GM21529 (cell line): ENCODE data around the gene FAM163A.
"Not testable (repeated sequence)": the region's sequence is repeated elsewhere in the genome, so short reads cannot be mapped to it uniquely, and the experiment has no call there.

Source experiments
- ATAC-seq: cut with Tn5 transposase; IDR thresholded peaks from one replicate; pipeline ENCODE4 v1.9.1; 2021; ENCODE audit not compliant: unreplicated experiment

The FAM163A gene

DNA sequence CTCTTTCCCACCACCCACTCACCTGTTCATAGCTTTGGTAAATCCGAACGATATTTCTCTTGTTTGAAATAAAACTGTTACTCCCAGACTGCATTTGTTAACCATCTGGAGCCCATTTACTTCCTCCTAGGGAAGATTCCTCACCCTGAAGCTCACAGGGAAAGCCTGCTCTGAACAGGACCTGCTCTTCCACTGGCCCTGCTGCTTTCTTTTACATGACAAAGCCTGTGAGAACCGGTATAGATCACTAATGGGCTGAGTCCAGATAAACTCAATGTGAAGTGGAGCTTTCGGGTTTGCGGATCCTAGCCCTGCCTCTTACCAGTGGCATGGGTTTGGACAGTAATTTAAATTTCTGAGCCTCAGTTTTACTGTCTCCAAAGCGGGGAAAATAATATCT is 45.2 kb downstream of the FAM163A start:
- no peak for ATAC-seq

DNA sequence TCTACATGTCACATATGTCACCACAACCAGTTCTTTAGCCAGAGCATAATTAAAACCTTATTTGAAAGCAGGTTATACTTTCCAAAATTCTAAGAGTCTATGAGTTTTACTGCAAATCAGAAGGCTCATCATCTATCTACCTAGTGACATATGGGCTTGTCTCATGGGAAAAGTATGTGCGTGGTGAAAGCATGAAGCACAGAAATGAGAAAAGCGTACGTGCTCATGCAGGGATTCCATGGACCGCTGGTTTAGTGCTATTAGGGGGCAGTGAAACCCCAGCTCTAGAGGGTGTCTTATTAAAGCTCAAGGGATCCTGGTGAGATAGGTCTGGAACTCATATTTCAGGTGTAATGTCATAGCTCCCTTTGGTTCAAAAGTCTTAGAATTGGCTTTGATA is 50.2 kb downstream of the FAM163A start:
- ATAC-seq: no peak

DNA sequence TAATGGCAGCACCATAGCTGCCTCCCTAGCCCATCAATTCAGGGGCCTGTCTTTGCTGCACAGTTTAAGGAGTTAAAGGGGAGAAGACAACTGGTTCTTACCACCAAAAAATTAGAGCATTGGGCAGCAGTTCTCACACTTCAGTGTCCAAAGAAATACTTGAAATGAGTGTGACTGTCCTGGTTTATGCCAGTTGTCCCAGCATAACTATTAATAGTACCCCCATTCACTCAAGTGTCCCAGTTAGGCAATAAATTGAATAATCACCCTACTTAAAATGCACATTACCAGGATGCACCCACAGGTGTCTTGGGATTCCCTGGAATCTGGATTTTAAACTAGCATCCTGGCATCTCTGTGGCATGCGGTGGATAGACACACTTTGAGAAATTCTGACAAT is 51.1 kb downstream of the FAM163A start:
- ATAC-seq: no peak

DNA sequence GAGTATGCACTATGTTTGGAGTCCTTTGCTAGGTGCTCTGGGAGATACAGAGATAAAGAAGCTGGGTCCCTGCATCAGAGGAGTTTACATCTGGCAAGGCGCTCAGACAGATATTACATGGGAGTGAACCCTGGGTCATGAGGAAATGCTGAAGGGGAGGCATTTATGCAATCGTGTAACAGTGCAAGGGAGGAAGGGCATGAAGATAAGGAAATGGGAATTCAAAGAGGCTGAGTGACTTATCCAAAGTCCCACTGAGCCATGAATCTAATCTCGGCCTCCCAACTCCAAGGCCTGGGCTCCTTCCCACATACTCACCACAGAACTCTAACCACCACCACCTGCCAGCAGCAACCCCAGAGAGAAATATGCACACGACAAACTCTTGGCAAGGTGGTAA is 51.6 kb downstream of the FAM163A start:
- ATAC-seq: no peak

DNA sequence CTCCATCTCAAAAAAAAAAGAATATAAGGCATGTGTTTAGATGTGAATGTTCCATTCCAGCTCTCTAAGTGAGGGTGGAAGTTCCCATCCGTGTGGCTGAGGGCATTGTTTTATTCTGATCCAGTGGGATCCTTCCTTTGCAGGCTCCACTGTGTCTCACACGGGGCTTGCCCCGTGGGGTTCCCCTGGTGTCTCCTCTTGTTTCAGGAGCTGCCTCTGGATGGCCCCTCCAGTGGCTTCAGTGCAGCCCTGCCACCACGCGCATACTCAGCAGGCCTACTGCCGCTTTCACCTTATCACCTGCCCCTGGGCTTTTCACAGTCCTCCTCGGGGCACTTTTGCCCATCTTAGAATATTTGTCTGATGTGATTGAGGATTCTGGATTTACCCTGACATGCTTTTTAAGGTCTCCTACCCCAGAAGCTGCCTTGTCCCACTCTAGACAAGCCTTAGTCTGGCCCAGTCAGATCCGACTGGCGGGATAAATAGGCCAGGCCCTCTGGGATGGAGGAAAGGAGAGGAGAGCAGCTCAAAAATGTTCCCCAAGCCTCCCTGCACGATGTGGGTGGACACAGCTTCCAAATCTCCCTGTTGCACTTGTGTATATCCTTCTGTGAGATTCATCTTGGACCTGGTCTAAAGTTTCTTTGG is 55.2 kb downstream of the FAM163A start:
- ATAC-seq: no peak

DNA sequence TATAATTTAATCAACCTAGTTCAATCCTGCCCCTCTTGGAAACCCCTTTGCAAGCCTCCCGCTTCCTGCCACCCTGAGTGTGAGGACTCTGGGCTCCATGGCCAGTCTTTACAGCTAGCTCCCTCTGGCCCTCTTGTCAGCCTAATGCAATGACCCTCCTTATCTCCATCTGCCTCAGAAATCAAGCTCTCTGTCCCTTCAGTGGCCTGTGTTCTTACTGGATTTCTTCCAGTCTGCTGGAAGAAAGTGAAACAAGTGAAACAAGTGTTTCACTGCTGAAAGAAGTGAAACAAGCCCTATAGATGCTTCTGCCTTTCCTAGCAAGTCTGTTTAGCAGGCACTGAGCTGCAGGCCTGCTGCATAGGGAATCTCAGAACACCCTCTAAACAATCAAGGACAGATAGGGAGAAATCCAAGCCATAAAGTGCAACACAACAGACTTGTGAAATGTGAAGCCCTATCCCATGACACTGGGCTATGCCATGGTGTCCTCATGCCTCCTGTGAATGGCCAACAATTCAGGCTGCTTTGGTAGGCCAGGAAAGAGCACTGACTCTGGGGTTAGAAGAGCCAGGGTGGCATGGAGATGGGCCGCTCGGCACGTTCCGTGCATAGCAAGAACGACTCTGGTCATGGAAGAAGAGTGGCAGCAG is 55.9 kb downstream of the FAM163A start:
- no peak for ATAC-seq

DNA sequence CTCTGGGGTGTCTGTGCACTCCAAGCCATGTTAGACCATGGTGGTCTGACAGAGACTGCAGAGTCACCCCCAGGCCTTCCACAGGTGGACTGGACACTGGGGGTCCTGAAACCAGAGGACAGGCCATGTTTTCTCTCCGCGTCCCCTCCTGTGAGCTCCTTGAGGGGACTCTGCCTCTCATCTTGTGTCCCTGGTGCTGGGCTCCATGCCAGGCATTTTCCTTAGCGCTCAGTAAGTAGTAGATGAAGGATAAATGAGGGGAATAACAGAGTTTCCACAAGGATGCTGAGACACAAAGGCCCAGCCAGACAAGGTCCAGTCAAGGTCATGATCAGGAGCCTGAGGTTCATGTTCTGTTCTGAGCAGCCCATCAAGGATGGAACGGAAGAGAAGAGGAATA is 57.4 kb downstream of the FAM163A start:
- ATAC-seq: no peak

DNA sequence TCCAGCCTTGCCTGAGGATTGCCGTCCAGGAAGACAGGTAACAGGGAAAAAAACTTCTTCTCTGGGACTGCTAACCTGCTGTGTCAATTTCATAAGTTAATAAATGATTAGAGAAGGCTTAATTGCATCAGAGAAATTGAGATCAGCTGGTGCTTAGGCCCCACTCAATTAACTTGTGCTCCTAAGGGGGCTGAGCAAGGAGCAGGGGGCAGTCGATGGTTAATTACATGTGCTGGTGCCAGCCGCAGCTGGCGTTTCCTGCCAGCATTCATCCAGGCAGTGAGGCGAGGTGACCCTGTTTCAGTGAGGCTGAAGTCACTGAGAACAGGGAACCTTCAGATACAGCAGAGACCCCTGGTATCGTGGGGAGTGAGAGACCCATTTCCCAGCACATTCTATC is 60.0 kb downstream of the FAM163A start:
- no peak for ATAC-seq

DNA sequence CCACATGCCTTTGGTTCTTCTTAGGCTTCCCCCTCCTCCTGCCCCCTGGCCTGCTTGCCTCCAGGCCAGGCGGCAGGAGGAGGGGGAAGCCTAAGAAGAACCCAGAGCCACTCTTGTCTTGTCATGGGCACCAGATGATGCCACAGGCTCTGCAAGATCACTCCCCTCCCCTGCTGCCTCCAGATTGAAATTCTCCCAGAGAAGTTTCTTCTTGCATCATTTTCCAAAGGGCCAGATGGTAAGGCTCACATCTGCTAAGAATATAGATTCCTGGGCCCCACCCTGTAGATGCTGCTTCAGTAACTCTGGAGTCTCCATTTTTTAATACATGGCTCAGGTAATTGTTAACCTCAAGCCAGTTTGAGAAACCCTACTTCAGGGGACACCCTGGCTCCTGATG is 60.8 kb downstream of the FAM163A start:
- no peak for ATAC-seq

DNA sequence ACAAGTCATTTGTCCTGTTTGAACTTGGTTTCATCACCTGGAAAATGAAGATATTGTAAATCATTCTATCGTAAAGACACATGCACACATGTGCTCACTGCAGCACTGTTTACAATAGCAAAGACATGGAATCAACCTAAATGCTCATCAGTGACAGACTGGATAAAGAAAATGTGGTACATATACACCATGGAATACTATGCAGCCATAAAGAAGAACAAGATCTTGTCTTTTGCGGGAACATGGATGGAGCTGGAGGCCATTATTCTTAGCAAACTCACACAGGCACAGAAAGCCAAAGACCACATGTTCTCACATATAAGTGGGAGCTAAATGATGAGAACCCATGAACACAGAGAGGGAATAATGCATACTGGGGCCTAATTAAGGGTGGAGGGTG is 61.3 kb downstream of the FAM163A start:
- not testable (repeated sequence) for ATAC-seq

DNA sequence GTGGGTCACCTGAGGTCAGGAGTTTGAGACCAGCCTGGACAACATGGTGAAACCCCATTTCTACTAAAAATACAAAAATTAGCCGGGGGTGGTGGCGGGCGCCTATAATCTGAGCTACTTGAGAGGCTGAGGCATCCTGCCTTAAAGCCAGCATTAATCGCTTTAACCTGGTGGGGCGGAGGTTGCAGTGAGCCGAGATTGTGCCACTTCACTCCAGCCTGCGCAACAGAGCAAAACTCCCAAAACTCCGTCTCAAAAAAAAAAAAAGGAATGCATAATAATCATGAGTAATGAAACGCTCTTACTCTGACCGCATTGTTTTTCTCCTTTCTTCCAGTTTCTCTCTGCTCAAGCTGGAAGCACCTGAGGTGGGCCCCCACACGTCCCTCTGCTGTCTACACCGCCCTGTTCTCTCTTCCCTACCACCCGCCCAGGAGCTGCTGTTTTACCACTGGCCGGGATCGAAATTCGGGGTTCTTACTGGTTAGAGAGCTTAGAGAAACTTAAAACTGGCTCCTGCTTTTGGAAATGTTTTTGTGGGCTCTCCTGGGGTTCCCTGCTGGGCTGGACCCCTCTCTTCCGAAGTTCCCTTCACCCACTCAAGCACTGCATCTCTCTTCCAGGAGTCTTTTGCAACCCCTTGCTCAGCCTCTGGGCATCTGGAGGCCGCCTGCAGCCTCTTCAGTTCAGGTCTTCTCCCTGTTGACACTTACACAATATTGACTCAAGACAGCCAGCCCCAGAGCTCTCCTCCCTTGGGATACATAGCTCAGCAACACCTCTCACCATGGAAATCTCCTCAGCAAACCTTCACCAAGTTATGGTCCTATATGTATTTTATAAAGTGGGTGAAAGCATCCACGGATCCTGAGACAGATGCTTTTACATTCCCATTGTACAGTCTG is 62.5 kb downstream of the FAM163A start:
- ATAC-seq: no peak

DNA sequence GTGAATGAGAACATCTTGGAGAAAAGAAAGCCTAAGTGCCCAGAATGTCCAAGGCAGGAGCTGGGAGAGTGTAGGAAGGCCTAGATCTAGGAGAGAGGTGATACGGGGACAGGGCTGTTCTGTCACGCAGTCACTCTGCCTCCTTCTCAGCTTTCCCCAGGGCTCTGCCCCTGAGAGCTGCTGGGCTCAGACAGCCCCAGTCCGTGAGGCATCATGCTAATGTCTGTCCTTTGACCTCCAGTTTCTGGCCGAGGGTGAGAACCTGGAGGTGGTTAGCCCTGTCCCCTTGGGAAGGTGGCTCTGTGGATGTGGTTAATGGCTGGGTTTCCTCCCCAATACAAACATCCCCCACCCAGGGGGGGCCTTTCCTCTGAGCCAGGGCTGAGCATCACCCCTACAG is 63.2 kb downstream of the FAM163A start:
- no peak for ATAC-seq

DNA sequence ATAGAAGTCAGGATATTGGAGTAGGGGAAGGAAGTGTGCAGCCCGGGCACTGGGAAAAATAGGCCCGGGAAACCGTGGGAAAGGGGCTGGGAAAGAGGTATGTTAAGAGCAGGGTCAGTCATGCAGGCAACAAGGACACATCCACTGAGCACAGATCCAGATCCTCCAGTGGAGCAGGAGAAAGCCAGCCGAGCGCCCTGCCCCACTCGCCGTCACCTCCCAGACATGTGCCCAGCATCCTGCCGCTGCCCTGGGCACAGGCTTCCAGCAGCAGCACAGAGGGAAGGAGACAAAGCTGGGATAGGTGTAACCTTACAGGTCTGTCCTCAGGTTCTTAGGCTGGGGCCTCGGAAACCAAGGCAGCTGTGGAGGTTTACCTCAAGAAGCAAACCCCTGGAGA is 64.2 kb downstream of the FAM163A start:
- ATAC-seq: no peak

DNA sequence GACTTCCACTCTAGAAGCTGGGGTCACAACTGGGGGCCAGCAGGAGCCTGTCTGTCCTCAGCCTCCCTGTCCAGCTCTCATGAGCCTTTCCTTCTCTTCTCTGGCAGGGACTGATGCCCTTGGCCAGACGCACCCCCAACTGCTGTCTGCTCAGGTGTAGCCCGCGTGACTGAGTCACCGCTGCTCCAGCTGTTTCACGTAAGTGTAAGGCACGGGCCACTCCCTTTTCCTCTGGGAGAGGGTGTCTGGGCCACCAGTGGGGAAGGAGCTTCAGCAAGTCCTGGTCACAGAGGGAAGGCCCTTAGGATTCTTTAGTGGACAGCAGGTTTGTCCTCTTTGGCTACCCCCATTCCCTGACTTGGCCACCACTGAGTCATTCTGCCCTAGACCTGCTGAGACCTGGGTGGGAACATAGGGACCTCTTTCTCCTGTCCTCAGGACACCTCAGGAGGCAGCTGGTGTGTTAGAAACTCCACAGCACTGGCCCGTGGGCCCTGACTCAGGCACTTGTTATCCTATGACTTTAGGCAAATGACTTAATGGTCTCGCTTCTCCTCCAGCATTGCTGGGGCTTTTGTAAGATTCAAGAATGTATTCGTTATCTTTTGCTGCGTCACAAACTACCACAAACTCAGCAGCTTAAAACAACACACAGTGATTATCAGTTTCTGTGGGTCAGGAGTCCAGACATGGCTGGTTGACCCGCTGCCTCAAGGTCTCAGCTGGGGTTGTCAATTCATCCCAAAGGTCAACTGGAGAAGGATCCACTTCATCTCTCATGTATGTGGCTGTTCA is 64.8 kb downstream of the FAM163A start:
- ATAC-seq: no peak

DNA sequence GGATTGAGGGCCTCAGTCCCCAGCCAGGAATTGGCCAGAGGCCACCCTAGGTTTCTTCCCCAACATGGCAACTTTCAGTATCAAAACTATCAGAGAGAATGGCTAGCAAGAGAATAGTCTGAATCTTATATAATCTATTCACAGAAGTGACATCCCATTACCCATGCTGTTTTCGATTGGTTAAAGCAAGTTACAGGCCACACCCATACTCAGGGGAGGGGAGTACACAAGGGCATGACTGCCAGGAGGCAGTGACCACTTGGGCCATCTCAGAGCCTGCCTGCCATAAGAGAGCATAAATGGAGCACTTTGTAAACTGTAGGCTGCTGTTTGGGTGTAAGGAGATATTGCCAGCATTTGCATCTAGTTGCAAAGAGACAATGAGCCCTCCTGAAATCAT is 65.4 kb downstream of the FAM163A start:
- ATAC-seq: no peak

DNA sequence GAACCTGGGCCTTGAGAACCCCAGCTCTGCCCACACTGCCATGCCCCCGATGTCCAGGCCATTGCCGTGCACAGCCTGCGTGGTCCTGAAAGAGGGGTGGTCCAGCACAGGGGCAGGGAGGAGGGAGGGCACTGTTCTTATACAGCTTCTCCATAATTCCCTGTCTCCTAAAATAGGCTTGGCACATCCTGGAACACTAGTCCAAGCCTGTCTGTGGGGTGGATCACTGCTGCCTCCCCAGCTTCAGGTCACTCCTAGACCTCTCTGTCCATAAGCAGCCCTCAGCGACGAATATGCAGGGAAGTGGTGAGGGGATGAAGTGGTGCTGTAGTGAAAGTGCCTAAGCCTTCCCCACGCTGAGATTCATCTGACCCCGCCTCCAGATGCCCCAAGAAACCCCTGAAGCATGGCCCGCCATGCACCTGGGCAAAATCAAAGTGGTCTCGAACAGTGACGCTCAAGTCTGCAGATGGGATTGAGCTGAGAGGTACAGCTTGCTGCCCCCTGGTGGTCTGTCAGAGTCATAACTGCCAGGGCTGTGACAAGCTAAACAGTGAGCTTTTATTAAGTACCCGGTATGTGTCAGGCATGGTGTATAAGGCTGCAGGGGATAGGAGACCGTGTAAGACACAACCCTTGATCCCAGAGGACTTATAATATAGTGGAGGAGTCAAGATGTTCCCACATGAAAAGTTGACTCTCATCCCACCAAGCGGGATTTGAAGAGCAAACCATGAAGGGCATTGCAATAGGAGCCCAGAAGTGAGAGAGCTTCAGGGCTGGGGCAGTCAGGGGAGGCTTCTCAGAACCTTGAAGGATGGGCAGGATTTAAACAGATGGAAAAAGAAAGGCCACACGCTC is 66.6 kb downstream of the FAM163A start:
- ATAC-seq: peak; percentile 73

DNA sequence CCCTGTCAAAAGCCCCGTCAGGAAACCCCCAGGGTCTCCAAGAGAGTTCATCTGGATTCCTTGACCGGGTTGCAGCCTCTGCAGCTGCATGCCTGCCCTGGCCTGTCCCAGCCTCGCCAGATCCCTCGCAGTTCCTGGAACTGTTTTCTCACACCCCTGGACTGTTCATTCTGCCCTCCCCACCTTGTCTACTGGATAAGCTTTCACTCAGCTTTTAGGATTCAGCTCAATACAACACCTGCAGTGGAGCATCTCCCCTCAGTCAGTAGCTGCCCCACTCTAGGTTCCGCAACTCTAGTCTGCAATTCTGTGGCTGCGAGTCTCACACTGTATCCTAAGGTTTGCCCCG is 67.2 kb downstream of the FAM163A start:
- ATAC-seq: no peak

DNA sequence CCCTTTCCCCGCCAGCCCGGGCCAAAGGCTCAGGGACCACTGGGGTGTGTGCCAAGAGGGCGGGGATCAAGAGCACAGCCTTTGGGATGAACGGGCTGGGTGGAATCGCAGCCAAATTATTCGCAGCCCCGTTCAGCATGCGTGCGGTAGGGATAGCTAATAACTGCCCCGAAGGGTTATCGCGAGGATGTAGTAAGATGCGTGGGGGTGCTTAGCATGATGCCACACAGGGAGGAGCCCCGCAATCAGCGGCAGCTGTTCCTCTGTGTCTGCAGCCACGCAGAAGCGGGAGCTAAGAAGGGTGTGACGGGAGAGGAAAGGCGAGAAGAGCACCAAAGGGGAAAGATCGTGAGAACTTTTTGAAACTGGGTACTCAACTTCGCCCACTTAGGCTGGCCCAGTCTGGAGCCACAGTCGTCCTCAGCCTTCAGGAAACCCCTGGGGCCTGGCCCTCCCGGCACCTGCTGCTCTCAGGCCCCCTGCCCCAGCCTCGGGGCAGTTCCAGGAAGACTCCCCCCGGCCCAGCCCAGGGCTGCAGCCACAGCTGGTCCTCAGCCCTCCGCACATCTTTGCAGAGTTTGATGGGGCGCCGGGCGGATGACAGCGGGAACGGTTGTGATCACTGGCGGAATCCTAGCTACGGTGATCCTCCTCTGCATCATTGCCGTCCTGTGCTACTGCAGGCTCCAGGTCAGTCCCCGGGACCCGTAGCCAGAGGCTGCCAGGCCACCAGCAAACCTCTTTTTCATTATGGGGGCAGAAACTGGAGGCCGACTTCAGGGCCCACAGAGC is 69.6 kb downstream of the FAM163A start:
- ATAC-seq: no peak
